Activated CD4-positive, alpha-beta T cell treated with anti-CD3 and anti-CD28 coated beads for 24 hours (primary cell): ENCODE results near the gene G6PC2.

Source experiments
- DNase-seq, 2 donors: peaks; one replicate each; pipeline ENCODE4 v3.0.0-alpha.2; 2020; ENCODE audit warnings: low read depth in 2 of 2

The G6PC2 gene

DNA sequence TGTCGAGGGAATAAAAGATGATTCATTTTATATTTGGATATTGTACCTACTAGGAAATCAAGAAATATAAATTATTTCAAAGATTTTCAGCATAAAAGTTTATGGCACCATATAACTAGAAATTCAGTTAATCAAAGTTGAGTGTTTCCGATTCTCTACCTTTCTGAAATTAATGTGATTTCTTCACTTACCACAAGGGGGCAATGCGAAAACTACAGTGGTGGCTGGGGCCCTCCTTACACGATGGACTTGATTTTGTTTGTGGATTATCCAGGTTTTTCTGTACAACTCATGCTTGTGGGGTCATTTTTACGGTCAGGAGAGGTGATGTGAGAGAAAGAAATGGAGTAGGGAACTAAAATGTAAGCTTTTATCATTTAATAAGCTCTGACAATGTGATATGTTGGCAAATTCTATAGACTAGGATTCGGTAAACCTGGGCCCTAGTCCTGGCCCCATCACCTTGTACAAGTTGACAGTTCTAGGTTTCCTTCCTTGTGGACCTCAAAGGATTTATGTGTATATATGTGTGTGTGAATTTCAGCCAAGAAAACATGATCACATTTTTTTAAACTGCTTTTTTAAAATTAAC, 47.6 kb downstream of the G6PC2 start:
- DNase-seq, result no peak

GRCh38 chr2:168949324-168949723, 48.2 kb downstream of the G6PC2 start:
- DNase-seq, result no peak

DNA sequence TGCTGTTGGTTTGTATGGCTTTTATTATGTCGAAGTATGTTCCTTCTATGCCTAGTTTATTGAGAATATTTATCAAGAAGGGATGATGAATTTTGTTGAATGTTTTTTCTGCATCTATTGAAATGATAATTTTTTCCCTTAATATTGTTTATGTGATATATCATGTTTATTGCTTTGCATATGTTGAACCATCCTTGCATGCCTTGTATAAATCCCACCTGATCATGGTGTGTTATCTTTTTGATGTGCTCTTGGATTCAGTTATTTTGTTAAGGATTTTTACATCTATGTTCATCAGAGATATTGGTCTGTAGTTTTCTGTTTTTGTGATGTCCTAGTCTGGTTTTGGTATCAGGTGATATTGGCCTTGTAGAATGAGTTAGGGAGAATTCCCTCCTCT, 50.8 kb downstream of the G6PC2 start:
- no peak for DNase-seq

- no peak for DNase-seq
Observed at GRCh38 chr2:168952424-168952823, 51.3 kb downstream of the G6PC2 start.

GRCh38 chr2:168954256-168954655, 53.2 kb downstream of the G6PC2 start:
- DNase-seq, result no peak

- DNase-seq, result no peak
Observed at GRCh38 chr2:168955321-168955720, 54.2 kb downstream of the G6PC2 start.

DNA sequence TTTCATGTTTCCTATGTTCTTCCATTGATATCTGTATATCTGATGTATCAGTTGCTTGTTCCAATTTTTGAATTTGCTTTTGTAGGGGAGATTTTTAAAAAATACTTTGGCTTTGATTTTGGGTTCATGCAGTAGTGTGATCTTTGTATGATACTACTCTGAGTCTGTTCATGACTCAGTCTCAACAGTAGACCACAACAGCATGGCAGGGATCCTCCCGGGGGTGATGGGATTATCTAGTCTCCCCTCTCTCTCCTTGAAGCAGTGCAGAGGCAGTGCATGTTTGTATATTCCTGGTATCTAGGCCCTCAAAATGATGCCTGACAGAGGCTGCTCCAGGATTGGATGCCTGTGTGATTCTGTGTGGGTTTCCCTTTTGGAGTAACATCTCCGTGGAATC, 55.3 kb downstream of the G6PC2 start:
- no peak for DNase-seq
